ENCODE measurements around the gene DNAH10.

GRCh38 chr12:123743002-123743401 lies 19.1 kb upstream of the DNAH10 start:
- TF ChIP-seq POLR2A (IDR thresholded peaks at IDR 0.05; ENCODE audit: extremely low read depth, insufficient read length) (peak; percentile 31), CTCF (IDR thresholded peaks at IDR 0.05; ENCODE audit: low read depth, low read length) (no peak)

Measured in NB4 (cell line).